IPS-18a (cell line): ENCODE data around the gene AGAP3.

Experiments used
- H3K27ac ChIP-seq: one replicate; pipeline ENCODE4 v1.5.1; 2013; ENCODE audit warnings: low read length
- H3K27me3 ChIP-seq: one replicate; pipeline ENCODE4 v1.6.1; 2013; ENCODE audit warnings: mild to moderate bottlenecking, low read length; ENCODE audit not compliant: control insufficient read depth, insufficient read depth
- H3K36me3 ChIP-seq: one replicate; pipeline ENCODE4 v1.6.1; 2013; ENCODE audit warnings: low read depth, low read length; ENCODE audit not compliant: control insufficient read depth
- H3K4me1 ChIP-seq: one replicate; pipeline ENCODE4 v1.6.1; 2013; ENCODE audit warnings: low read depth, low read length; ENCODE audit not compliant: control insufficient read depth
- H3K4me3 ChIP-seq: one replicate; pipeline ENCODE4 v1.5.1; 2013; ENCODE audit warnings: low read length
- H3K9ac ChIP-seq: one replicate; pipeline ENCODE4 v1.6.1; 2013; ENCODE audit warnings: mild to moderate bottlenecking, low read length, moderate library complexity
- H3K9me3 ChIP-seq: one replicate; pipeline ENCODE4 v1.6.1; 2013; ENCODE audit warnings: low read depth, low read length; ENCODE audit not compliant: control insufficient read depth

Gene AGAP3

GRCh38 chr7:151139071-151139790, 53.0 kb downstream of the AGAP3 start:
- Histone ChIP-seq H3K36me3 (peaks cover 8% of the 10 kb centered on the region), H3K4me1 (peaks cover 9% of the 10 kb centered on the region), H3K9ac (no peak overlapping the region), H3K27ac (no peak overlapping the region), H3K4me3 (no peak overlapping the region), H3K27me3 (no peaks in the 10 kb centered on the region), H3K9me3 (no peaks in the 10 kb centered on the region)

- H3K4me1 ChIP-seq, result peaks cover 9% of the 10 kb centered on the region
- no peaks in the 10 kb centered on the region for H3K27me3 ChIP-seq
- no peaks in the 10 kb centered on the region for H3K9me3 ChIP-seq
- H3K36me3 ChIP-seq, result peaks cover 8% of the 10 kb centered on the region
- no peak overlapping the region for H3K9ac ChIP-seq
- H3K4me3 ChIP-seq, result no peak overlapping the region
- no peak overlapping the region for H3K27ac ChIP-seq
Observed at GRCh38 chr7:151139791-151140190, 53.5 kb downstream of the AGAP3 start.

GRCh38 chr7:151140826-151141225, 54.6 kb downstream of the AGAP3 start:
- Histone ChIP-seq H3K9me3 (no peaks in the 10 kb centered on the region), H3K4me3 (no peak overlapping the region), H3K4me1 (peaks cover 9% of the 10 kb centered on the region), H3K27me3 (no peaks in the 10 kb centered on the region), H3K36me3 (peaks cover under 1% of the 10 kb centered on the region), H3K27ac (no peak overlapping the region), H3K9ac (no peak overlapping the region)

- no peak overlapping the region for H3K9ac ChIP-seq
- H3K4me1 ChIP-seq, result peaks cover 9% of the 10 kb centered on the region
- no peak overlapping the region for H3K27ac ChIP-seq
- H3K4me3 ChIP-seq, result no peak overlapping the region
- H3K27me3 ChIP-seq, result no peaks in the 10 kb centered on the region
- H3K36me3 ChIP-seq, result no peaks in the 10 kb centered on the region
- no peaks in the 10 kb centered on the region for H3K9me3 ChIP-seq
Observed at GRCh38 chr7:151141311-151141854, 55.1 kb downstream of the AGAP3 start.

- no peaks in the 10 kb centered on the region for H3K27me3 ChIP-seq
- no peak overlapping the region for H3K27ac ChIP-seq
- H3K4me1 ChIP-seq, result peaks cover 9% of the 10 kb centered on the region
- no peaks in the 10 kb centered on the region for H3K9me3 ChIP-seq
- H3K9ac ChIP-seq, result no peak overlapping the region
- no peak overlapping the region for H3K4me3 ChIP-seq
- H3K36me3 ChIP-seq, result no peaks in the 10 kb centered on the region
Observed at GRCh38 chr7:151141855-151142685, 55.8 kb downstream of the AGAP3 start.

- H3K9me3 ChIP-seq, result no peaks in the 10 kb centered on the region
- H3K4me3 ChIP-seq, result no peak overlapping the region
- peaks cover 9% of the 10 kb centered on the region for H3K4me1 ChIP-seq
- no peak overlapping the region for H3K27ac ChIP-seq
- H3K27me3 ChIP-seq, result no peaks in the 10 kb centered on the region
- H3K9ac ChIP-seq, result no peak overlapping the region
- no peaks in the 10 kb centered on the region for H3K36me3 ChIP-seq
Observed at GRCh38 chr7:151142686-151143040, 56.4 kb downstream of the AGAP3 start.

GRCh38 chr7:151143261-151144015, 57.2 kb downstream of the AGAP3 start:
- H3K9me3 ChIP-seq, result no peaks in the 10 kb centered on the region
- peaks cover 6% of the 10 kb centered on the region for H3K4me1 ChIP-seq
- H3K4me3 ChIP-seq, result no peak overlapping the region
- H3K27ac ChIP-seq, result no peak overlapping the region
- no peak overlapping the region for H3K9ac ChIP-seq
- H3K27me3 ChIP-seq, result no peaks in the 10 kb centered on the region
- H3K36me3 ChIP-seq, result no peaks in the 10 kb centered on the region

- no peaks in the 10 kb centered on the region for H3K27me3 ChIP-seq
- no peaks in the 10 kb centered on the region for H3K9me3 ChIP-seq
- H3K4me1 ChIP-seq, result no peaks in the 10 kb centered on the region
- no peak overlapping the region for H3K4me3 ChIP-seq
- H3K27ac ChIP-seq, result no peak overlapping the region
- H3K9ac ChIP-seq, result no peak overlapping the region
- no peaks in the 10 kb centered on the region for H3K36me3 ChIP-seq
Observed at GRCh38 chr7:151144387-151144786, 58.1 kb downstream of the AGAP3 start.

GRCh38 chr7:151146761-151147160, 60.5 kb downstream of the AGAP3 start:
- Histone ChIP-seq H3K27ac (no peak overlapping the region), H3K4me3 (no peak overlapping the region), H3K36me3 (no peaks in the 10 kb centered on the region), H3K27me3 (peaks cover 9% of the 10 kb centered on the region), H3K4me1 (no peaks in the 10 kb centered on the region), H3K9me3 (no peaks in the 10 kb centered on the region), H3K9ac (no peak overlapping the region)

GRCh38 chr7:151148319-151149259, 62.3 kb downstream of the AGAP3 start:
- Histone ChIP-seq H3K4me3 (no peak overlapping the region), H3K4me1 (no peaks in the 10 kb centered on the region), H3K27me3 (peaks cover 19% of the 10 kb centered on the region), H3K36me3 (no peaks in the 10 kb centered on the region), H3K9ac (no peak overlapping the region), H3K9me3 (no peaks in the 10 kb centered on the region), H3K27ac (no peak overlapping the region)
